NB4 (cell line): Measurements from ENCODE around the gene FILIP1L.
"Not testable (repeated sequence)": the region's sequence is repeated elsewhere in the genome, so short reads cannot be mapped to it uniquely, and the experiment has no call there.

ENCODE experiments used
- MAX ChIP-seq: IDR thresholded peaks from 2 replicates; pipeline ENCODE4 v1.6.1; 2011; ENCODE audit warnings: low read depth, low read length
- MYC ChIP-seq: IDR thresholded peaks from 2 replicates; pipeline ENCODE4 v1.6.1; 2011; ENCODE audit warnings: low read depth, low read length
- POLR2A ChIP-seq: IDR thresholded peaks from 2 replicates; pipeline ENCODE4 v1.6.1; 2011; ENCODE audit warnings: mild to moderate bottlenecking; ENCODE audit not compliant: insufficient read length; ENCODE audit errors: extremely low read depth
- TF ChIP-seq, protein P1 (sequence below): IDR thresholded peaks from one replicate; pipeline ENCODE4 v1.5.1; 2012; ENCODE audit warnings: low read depth, low read length

- TF ChIP-seq, protein P1, sequence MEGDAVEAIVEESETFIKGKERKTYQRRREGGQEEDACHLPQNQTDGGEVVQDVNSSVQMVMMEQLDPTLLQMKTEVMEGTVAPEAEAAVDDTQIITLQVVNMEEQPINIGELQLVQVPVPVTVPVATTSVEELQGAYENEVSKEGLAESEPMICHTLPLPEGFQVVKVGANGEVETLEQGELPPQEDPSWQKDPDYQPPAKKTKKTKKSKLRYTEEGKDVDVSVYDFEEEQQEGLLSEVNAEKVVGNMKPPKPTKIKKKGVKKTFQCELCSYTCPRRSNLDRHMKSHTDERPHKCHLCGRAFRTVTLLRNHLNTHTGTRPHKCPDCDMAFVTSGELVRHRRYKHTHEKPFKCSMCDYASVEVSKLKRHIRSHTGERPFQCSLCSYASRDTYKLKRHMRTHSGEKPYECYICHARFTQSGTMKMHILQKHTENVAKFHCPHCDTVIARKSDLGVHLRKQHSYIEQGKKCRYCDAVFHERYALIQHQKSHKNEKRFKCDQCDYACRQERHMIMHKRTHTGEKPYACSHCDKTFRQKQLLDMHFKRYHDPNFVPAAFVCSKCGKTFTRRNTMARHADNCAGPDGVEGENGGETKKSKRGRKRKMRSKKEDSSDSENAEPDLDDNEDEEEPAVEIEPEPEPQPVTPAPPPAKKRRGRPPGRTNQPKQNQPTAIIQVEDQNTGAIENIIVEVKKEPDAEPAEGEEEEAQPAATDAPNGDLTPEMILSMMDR: not testable (repeated sequence)
- not testable (repeated sequence) for TF ChIP-seq POLR2A, MYC, MAX
Measured at GRCh38 chr3:100096286-100096685, 18.0 kb downstream of the FILIP1L start.
